NCI-H1436 (cell line): ENCODE data around the gene SEC14L2.
"Not testable (repeated sequence)": the region's sequence is repeated elsewhere in the genome, so short reads cannot be mapped to it uniquely, and the experiment has no call there.

Experiments used
- DNase-seq: peaks from one replicate; lab custom pipeline; 2025; lab: John Stamatoyannopoulos, UW

SEC14L2 gene

GRCh38 chr22:30455075-30455840 is 58.4 kb downstream of the SEC14L2 start:
- no peak for DNase-seq

- no peak for DNase-seq
These were observed 61.2 kb downstream of the SEC14L2 start for GRCh38 chr22:30457981-30458380.

GRCh38 chr22:30459181-30460052 is 62.6 kb downstream of the SEC14L2 start:
- DNase-seq = no peak

GRCh38 chr22:30460147-30460546 is 63.3 kb downstream of the SEC14L2 start:
- peak; percentile 3 for DNase-seq

GRCh38 chr22:30460555-30460954 is 63.7 kb downstream of the SEC14L2 start:
- DNase-seq = not testable (repeated sequence)

- no peak for DNase-seq
These were observed 72.3 kb downstream of the SEC14L2 start for GRCh38 chr22:30469165-30469564.

- no peak for DNase-seq
These were observed 73.8 kb downstream of the SEC14L2 start for GRCh38 chr22:30470655-30471054.

GRCh38 chr22:30471616-30472318 is 74.9 kb downstream of the SEC14L2 start, which contains the start of gene SEC14L3:
Gene SEC14L3, minus strand, starts transcription at chr22:30472017. Its CDS starts 59 bp downstream, at chr22:30471958.
- DNase-seq = no peak

GRCh38 chr22:30472994-30473720 is 76.3 kb downstream of the SEC14L2 start:
- no peak for DNase-seq

- no peak for DNase-seq
These were observed 77.3 kb downstream of the SEC14L2 start for GRCh38 chr22:30474121-30474520.
